ENCODE results near the gene HOXA3.

Gene HOXA3

GRCh38 chr7:27167916-27168264 is 15.5 kb upstream of the HOXA3 start:
- CTCF ChIA-PET, result interaction anchor here (0.7 to 5.3 kb wide), 4 partner anchors 11 to 791 kb away, joined by 3 to 48 read pairs (median 3); partner anchors contain the start of gene HOXA7
- DNase-seq (ENCODE audit: low read depth, low spot score), result no peak
- POLR2A ChIA-PET, result interaction anchor here (0.6 to 4.2 kb wide), 3 partner anchors 11 to 1311 kb away, joined by 3 to 53 read pairs (median 5); no protein-coding TSS in a partner anchor
- H3K4me3 ChIP-seq (ENCODE audit: low read depth, low read length), result peak overlapping the region; percentile 75
- no peak for TF ChIP-seq CTCF (IDR thresholded peaks at IDR 0.05; ENCODE audit: insufficient read depth, low read length, missing control alignments)

- ChIA-PET CTCF (interaction anchor here (0.6 to 6.8 kb wide), 8 partner anchors 9 to 1311 kb away, joined by 3 to 117 read pairs (median 3); partner anchors contain the start of gene HOXA10), POLR2A (interaction anchor here (0.6 to 2.4 kb wide), 4 partner anchors 9 to 574 kb away, joined by 3 to 13 read pairs (median 8); no protein-coding TSS in a partner anchor)
- TF ChIP-seq CTCF (IDR thresholded peaks at IDR 0.05; ENCODE audit: insufficient read depth, low read length, missing control alignments), result no peak
- H3K4me3 ChIP-seq (ENCODE audit: low read depth, low read length), result peak overlapping the region; percentile 75
- no peak for DNase-seq (ENCODE audit: low read depth, low spot score)
Measured at GRCh38 chr7:27166531-27167505, 14.4 kb upstream of the HOXA3 start.

- TF ChIP-seq CTCF (IDR thresholded peaks at IDR 0.05; ENCODE audit: insufficient read depth, low read length, missing control alignments), result no peak
- peak overlapping the region; percentile 75 for H3K4me3 ChIP-seq (ENCODE audit: low read depth, low read length)
- POLR2A ChIA-PET, result interaction anchor here (0.6 to 2.4 kb wide), 5 partner anchors 10 to 575 kb away, joined by 3 to 13 read pairs (median 3); partner anchors contain the start of gene HOXA7
- DNase-seq (ENCODE audit: low read depth, low spot score), result no peak
- CTCF ChIA-PET, result interaction anchor here (0.6 to 6.8 kb wide), 8 partner anchors 10 to 1310 kb away, joined by 3 to 117 read pairs (median 3); partner anchors contain the start of genes HOXA10, HOXA3 and HOXA7
Measured at GRCh38 chr7:27165996-27166530, 13.7 kb upstream of the HOXA3 start.

GRCh38 chr7:27165089-27165995 is 13.0 kb upstream of the HOXA3 start, which contains the start of gene HOXA9:
Gene HOXA9, minus strand, starts transcription at chr7:27165537. Its CDS starts 80 bp downstream, at chr7:27165457.
- CTCF ChIA-PET, result interaction anchor here (1.0 to 6.8 kb wide), 7 partner anchors 9 to 1309 kb away, joined by 3 to 117 read pairs (median 3); partner anchors contain the start of genes HOXA10, HOXA3 and HOXA7
- DNase-seq (ENCODE audit: low read depth, low spot score), result peak; percentile 88
- H3K4me3 ChIP-seq (ENCODE audit: low read depth, low read length), result peak within 1 kb of the TSS; percentile 75
- TF ChIP-seq CTCF (IDR thresholded peaks at IDR 0.05; ENCODE audit: insufficient read depth, low read length, missing control alignments), result peak; percentile 4
- POLR2A ChIA-PET, result interaction anchor here (1.1 to 2.4 kb wide), 3 partner anchors 9 to 14 kb away, joined by 3 to 13 read pairs (median 12); partner anchors contain the start of gene HOXA7

GRCh38 chr7:27164367-27165088 is 12.1 kb upstream of the HOXA3 start:
- ChIA-PET CTCF (interaction anchor here (1.0 to 6.8 kb wide), 3 partner anchors 11 to 13 kb away, joined by 3 to 117 read pairs (median 4); partner anchors contain the start of genes HOXA10 and HOXA3), POLR2A (interaction anchor here (1.0 to 2.8 kb wide), 3 partner anchors 8 to 15 kb away, joined by 3 to 13 read pairs (median 10); no protein-coding TSS in a partner anchor)
- peak overlapping the region; percentile 75 for H3K4me3 ChIP-seq (ENCODE audit: low read depth, low read length)
- DNase-seq (ENCODE audit: low read depth, low spot score), result no peak
- peak; percentile 23 for TF ChIP-seq CTCF (IDR thresholded peaks at IDR 0.05; ENCODE audit: insufficient read depth, low read length, missing control alignments)

Measured in AG04449 (cell line).